Left kidney (tissue), 2 donors: ENCODE results near the gene ERC2. TPM values are rescaled to one million over a fixed set of nuclear protein-coding genes. Genes with fewer than 3 reads are reported as not detected.

Experiments used
- DNase-seq: peaks from one replicate; pipeline ENCODE4 v3.0.0-alpha.2; 2013
- polyA plus RNA-seq: library from polyadenylated mRNA; unstranded; fragments of 120-200 nt; gene quantifications from one replicate; pipeline ENCODE4 v1.2.1, GENCODE V29; 2013; ENCODE audit not compliant: insufficient read length

Gene ERC2
- polyA plus RNA-seq, 1 donor, result 3.9 TPM

DNA sequence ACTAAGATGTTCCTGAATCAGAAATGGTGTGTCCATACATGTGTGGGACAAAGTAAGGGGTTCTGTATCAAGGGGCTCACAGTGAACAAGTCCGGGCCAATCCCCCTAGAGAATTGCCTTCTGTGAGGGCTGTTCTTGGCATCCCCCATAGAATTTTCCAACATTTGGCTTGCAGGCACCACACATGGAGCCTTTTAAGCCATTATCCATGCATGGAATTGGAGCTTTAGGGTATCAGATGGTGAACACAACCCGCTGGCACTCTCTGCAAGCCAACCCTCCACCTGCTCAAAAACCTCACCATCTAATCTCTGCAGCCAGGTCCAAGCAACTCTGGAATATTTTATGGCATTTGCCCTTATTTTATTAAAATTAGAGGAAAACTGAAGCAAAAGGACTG is 278.7 kb downstream of the ERC2 start:
- DNase-seq, result no peak

GRCh38 chr3:56188201-56188600 is 280.1 kb downstream of the ERC2 start:
- DNase-seq, result no peak

DNA sequence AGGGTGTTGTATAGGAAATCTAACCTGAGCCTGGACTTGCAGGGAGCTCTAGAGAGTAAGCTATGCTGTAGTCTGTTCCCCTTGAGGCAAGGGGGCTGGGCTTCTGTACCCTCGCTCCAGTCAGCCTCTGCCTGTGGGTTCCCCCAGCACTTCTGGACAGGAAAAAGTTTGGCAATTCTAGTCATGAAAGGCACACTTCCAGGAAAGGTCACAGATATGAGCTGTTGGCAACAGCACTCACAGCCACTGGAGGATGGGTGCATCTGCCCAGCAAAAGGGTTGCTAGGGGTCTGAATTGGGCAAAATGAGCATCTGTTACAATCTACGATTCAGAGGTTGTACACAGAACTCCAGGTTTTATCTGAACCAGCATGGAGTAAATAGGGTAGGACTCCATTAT is 281.2 kb downstream of the ERC2 start:
- DNase-seq, result no peak

DNA sequence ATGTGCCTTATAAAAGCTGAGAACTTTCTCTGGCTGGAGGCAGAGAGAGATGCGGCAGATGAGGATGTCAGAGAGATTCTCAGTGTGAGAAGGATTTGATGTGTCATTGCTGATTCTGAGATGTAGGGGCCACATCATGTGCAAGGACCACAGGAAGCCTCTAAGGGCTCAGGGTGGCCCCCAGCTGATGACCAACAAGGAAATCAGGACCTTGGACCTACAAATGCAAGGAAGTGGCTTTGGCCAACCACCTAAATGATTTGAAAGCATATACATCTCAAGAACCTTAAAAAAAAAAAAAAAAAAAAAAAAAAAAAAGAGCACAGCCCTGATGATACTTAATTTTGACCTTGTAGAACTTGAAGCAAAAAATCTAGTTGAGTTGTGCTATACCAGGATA is 282.4 kb downstream of the ERC2 start:
- DNase-seq, result no peak

DNA sequence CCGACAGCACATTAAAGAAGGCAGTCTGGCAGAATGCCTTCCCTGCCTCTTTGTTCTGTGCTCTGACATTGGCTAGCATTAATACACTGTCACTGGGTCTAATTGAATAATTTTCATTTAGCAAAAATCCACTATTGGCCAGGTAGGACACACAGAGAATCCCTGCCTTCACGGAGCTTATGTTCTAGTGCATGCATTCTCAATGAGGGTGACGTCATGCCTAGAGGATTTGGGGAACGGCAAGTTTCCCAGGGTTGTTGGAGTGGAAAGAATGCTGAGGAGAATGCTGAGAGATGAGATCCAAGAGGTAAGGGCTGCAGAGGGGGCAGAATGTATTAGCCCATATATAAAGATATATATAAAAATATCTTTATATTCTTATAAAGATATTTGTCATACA is 284.7 kb downstream of the ERC2 start:
- DNase-seq, result no peak

GRCh38 chr3:56180433-56180832 is 287.8 kb downstream of the ERC2 start:
- no peak for DNase-seq

GRCh38 chr3:56173601-56174000 is 294.7 kb downstream of the ERC2 start:
- DNase-seq, result no peak

DNA sequence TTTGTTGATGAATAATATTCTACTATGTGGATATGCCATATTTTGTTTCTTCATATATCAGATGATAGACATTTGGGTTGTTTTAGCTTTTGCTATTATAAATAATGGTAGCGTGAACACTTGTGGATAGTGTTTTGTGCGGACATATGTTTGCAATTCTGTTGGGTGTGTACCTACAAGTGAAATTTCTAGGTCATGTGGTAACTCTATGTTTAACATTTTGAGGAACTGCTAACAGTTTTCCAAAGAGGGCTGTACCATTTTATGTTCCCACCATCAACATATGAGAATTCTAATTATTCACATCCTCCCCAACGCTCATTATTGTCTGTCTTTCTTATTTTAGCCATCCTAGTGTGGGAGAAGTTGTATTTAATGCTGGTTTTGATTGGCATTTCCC is 303.8 kb downstream of the ERC2 start:
- DNase-seq, result no peak

DNA sequence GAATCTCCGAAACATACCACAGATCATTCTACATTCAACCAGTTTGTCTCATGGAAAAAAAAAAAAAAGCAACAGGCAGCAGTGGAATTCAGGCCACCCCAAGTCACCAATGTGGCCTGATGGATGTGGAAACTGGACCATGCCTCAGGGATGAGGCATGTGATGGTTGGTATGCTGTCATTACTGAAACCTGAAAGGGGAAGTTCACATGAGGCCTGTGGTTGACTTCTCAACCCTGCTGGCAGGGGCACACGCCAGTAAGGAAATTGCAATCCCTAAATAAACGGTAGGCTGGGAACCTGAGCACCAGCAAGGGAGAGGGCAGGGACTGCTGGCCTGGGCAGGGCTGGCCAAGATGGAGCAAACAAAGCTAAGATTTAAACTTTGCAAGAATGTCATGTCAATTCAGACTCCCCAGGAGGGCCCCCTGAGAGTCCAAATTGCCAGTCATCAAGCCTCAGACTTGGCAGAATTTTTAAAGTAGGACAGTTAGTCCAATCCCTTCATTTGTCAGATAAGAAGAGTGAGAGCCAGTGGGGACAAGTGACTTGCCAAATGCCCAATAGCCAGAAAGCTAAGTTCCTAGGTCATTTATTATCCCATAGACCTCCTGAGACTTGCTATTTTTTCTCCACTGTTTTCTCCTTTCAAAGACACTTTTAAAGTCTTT is 310.4 kb downstream of the ERC2 start:
- no peak for DNase-seq

- DNase-seq, result no peak
Measured at GRCh38 chr3:56154297-56154696, 314.0 kb downstream of the ERC2 start.

- no peak for DNase-seq
Measured at GRCh38 chr3:56147354-56147753, 320.9 kb downstream of the ERC2 start.

GRCh38 chr3:56145410-56145809 is 322.9 kb downstream of the ERC2 start:
- DNase-seq, result no peak

DNA sequence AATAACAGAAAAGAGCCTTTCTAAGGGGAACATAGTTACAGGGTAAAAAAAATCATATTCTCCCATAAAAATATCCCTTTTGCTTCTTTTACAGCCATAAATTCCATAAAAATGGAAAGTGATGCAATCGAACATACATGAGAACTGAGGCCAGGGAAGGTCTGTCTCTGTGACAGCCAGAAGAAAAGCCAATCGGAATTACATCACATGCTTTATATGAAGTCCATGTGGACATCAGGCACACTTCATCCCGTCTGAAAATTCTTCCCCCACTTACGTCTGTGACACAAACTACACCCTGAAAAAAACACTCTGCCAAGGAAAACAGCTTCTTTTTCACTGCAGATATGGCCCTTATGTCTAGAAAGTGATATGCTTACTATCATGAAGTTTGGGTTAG is 323.5 kb downstream of the ERC2 start:
- DNase-seq, result no peak

DNA sequence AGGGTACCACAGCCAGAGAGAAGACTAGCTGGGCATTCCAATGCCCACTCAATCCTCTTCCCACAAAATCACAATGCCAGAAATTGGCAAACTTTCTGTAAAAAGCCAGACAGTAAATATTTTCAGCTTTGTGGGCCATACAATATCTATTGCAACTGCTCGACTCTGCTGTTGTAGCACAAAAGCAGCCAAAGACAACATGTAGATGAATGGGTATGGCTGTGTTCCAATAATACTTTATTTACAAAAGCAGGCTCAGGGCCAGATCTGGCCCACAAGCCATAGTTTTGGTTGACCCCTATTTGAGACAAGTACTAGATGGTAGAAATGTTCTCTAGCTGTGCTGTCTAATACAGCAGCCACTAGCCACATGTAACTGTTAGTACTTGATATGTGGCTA is 330.9 kb downstream of the ERC2 start:
- no peak for DNase-seq

DNA sequence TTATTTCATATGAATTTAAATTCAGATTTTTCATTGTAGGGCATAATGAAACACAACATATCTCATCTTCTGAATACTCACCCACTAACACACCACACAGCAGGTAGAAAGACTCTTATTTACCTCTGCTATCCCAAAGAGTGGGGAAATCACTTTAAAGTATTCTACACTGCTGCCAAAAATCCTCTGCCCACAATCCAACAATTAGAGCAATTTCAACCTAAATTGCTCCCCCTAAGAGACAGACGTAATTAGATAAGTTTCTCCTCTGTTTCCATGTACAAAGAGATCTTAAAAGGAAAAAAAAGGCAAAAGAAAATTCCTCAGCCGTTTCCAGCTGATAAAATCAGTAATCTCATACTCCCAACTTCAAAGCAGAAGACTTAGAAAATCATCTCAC is 331.8 kb downstream of the ERC2 start:
- DNase-seq, result no peak

- DNase-seq, result no peak
Measured at GRCh38 chr3:56135941-56136340, 332.3 kb downstream of the ERC2 start.

DNA sequence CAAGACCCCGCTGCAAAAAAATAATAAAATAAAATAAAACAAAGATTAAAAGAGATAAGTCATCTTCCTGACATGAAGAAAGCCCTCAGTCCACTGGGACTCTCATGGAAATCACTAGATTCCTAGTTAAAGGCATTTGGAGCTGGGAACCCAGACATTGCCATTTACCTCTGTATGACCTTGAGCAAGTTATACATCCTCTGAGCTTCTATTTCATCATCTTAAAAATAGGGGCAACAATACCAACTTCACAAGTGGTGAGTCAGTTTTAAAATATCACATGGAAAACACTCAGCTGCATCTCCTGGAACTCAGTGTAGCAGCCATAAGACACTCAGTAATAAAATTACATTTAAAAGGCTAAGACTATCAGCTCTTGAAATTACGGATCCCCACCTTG is 334.8 kb downstream of the ERC2 start:
- DNase-seq, result no peak

- DNase-seq, result no peak
Measured at GRCh38 chr3:56132762-56133161, 335.5 kb downstream of the ERC2 start.

DNA sequence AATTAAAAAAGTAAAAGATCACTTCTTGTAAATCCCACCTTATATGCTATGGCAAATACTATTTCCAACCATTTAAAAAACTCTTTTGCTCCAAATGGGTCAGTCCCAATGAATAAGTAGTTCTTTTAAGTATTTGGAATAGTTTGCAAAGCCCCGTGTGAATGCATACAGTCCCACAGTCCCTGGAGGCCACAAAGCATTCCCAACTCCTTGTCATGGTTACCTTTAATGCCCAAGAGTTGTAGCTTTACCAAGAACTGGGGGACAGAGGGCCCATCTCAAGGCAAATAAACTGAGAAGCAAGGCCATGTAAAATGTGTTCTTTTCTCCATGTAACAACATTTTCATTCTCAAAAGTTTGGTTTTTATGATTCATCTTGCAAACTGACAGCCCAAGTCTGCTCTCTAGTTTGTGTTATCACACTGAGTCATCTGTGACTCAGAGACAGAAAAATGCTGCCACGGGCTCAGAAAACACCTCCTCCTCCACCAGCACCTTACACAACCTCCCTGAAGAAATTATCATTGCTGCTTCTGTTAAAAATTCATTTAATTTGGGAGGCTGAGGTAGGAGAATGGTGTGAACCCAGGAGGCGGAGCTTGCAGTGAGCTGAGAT is 336.2 kb downstream of the ERC2 start:
- DNase-seq, result no peak

DNA sequence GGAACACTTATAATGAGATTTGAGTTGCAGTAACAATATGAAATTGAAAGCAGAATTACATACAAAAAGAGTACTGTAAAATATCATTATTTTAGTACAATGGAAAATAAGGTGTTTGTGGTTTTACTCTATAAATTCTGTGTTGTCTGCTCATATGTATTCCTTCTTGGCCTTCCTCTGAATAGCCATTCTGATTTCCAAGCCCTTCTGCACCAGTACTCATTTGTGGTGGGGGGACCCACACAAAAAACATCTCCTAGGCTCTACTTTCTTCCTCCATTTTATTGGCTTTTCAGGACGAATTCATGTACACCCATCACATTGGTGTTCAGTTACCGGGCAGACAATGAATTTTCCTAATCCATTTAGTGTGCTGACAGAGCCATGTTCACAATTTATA is 338.2 kb downstream of the ERC2 start:
- DNase-seq, result no peak

DNA sequence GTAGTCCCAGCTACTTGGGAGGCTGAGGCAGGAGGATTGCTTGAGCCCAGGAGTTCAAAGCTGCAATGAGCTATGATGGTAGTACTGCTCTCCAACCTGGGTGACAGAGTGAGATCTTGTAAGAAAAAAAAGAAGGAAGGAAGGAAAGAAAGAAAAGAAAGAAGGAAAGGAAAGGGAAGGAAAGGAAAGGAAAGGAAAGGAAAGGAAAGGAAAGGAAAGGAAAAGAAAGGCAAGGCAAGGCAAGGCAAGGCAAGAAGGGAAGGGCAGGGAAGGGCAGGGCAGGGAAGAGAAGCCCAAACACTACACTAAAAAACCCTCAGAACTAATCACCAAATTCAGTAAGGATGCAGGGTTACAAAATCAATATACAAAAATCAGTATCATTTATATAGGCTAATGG is 341.6 kb downstream of the ERC2 start:
- DNase-seq, result no peak

DNA sequence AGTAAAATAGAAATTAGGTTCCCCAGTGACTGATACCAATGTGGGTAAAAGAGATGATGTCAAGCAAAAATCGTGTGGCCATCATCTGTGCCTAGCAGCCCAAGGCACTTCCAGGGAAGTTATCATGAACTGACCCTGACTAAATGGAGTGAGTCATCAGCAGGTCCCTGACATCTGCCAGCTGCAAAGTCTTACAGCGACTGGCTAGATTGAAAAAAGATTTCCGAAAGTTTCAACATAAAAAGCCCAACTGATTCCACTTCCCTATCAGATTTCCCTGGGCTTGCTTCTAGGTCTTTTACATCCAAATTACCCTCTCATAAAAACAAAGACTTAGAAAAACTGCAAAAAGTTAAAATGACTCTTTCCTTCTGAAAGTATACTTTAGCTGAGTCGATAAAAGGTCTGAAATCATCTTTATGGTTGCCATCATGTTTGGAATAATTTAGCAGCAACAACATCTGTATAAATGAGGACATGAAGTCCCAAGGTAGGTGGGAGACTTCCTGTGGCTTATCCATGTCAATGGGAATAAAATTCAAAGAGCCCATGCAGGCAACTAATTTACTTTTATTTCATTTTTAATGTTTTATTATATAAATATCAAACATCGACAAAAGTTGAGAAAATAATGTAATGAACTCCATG is 342.8 kb downstream of the ERC2 start:
- DNase-seq, result peak; percentile 37

GRCh38 chr3:56124546-56124945 is 343.7 kb downstream of the ERC2 start:
- DNase-seq, result no peak

GRCh38 chr3:56123487-56123886 is 344.8 kb downstream of the ERC2 start:
- no peak for DNase-seq
